ENCODE data around the gene NET1. TPM values are rescaled to one million over a fixed set of nuclear protein-coding genes. Genes with fewer than 3 reads are reported as not detected.
A peak's percentile ranks its signal among the peaks of the same experiment; 100 is the strongest.

The NET1 gene
- total RNA-seq, 6 experiments from 2014 or later = 23.0 to 64.5 (median 38.5) TPM

- Histone ChIP-seq H3K9me3 (no peaks in the 10 kb centered on the region), H3K4me3 (no peak overlapping the region), H3K36me3 (no peaks in the 10 kb centered on the region), H3K27ac (no peak overlapping the region), H3K4me1 (peaks cover 0 to 10% (median 5%) of the 10 kb centered on the region in 4 donors), H3K27me3 (no peaks in the 10 kb centered on the region)
- 91% methylated on average over 5 of the region's 5 CpGs for WGBS (ENCODE audit: insufficient coverage, low coverage, low lambda C conversion rate, missing lambda C conversion rate)
- ATAC-seq (no peak), DNase-seq (no peak)
- TF ChIP-seq, protein P1, sequence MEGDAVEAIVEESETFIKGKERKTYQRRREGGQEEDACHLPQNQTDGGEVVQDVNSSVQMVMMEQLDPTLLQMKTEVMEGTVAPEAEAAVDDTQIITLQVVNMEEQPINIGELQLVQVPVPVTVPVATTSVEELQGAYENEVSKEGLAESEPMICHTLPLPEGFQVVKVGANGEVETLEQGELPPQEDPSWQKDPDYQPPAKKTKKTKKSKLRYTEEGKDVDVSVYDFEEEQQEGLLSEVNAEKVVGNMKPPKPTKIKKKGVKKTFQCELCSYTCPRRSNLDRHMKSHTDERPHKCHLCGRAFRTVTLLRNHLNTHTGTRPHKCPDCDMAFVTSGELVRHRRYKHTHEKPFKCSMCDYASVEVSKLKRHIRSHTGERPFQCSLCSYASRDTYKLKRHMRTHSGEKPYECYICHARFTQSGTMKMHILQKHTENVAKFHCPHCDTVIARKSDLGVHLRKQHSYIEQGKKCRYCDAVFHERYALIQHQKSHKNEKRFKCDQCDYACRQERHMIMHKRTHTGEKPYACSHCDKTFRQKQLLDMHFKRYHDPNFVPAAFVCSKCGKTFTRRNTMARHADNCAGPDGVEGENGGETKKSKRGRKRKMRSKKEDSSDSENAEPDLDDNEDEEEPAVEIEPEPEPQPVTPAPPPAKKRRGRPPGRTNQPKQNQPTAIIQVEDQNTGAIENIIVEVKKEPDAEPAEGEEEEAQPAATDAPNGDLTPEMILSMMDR (IDR thresholded peaks at IDR 0.05) = no peak
- TF ChIP-seq POLR2A (IDR thresholded peaks at IDR 0.05) = no peak
- intact Hi-C loops (cut with DNase I) = loop anchor here in 1 of 2 donors (10.0 kb wide), 1 partner anchor 180 kb away; no protein-coding TSS in a partner anchor
These were observed 32.6 kb downstream of the NET1 start for GRCh38 chr10:5445006-5445405.

GRCh38 chr10:5446390-5446926, 34.1 kb downstream of the NET1 start:
- peak; percentile 98 for TF ChIP-seq POLR2A (IDR thresholded peaks at IDR 0.05)
- TF ChIP-seq, protein P1 (IDR thresholded peaks at IDR 0.05) = no peak
- Histone ChIP-seq H3K27ac (peak overlapping the region; percentile 68 to 82 (median 82)), H3K4me3 (peak overlapping the region; percentile 57 to 64 (median 61)), H3K36me3 (peaks cover 0 to 1% (median 0%) of the 10 kb centered on the region in 4 donors), H3K9me3 (no peaks in the 10 kb centered on the region), H3K27me3 (no peaks in the 10 kb centered on the region), H3K4me1 (peaks cover 0 to 15% (median 5%) of the 10 kb centered on the region in 4 donors)
- WGBS (ENCODE audit: insufficient coverage, low coverage, low lambda C conversion rate, missing lambda C conversion rate) = 8% methylated on average over 20 of the region's 23 CpGs
- ATAC-seq (peak; percentile 89 to 95 (median 94)), DNase-seq (peak; percentile 95 to 97 (median 97))
- intact Hi-C loops (cut with DNase I) = loop anchor here in 1 of 2 donors (10.0 kb wide), 1 partner anchor 178 kb away; no protein-coding TSS in a partner anchor

- Histone ChIP-seq H3K4me1 (peaks cover 0 to 15% (median 5%) of the 10 kb centered on the region in 4 donors), H3K9me3 (no peaks in the 10 kb centered on the region), H3K4me3 (peak overlapping the region; percentile 57 to 64 (median 61)), H3K27me3 (no peaks in the 10 kb centered on the region), H3K36me3 (peaks cover 0 to 7% (median 2%) of the 10 kb centered on the region in 4 donors), H3K27ac (peak overlapping the region; percentile 68 to 82 (median 82))
- ATAC-seq (peak in 2 of 4 donors; percentile 4 to 8), DNase-seq (no peak)
- no peak for TF ChIP-seq POLR2A (IDR thresholded peaks at IDR 0.05)
- TF ChIP-seq, protein P1 (IDR thresholded peaks at IDR 0.05) = no peak
- 12% methylated on average over 3 of the region's 3 CpGs for WGBS (ENCODE audit: insufficient coverage, low coverage, low lambda C conversion rate, missing lambda C conversion rate)
- intact Hi-C loops (cut with DNase I) = loop anchor here in 1 of 2 donors (10.0 kb wide), 1 partner anchor 178 kb away; no protein-coding TSS in a partner anchor
These were observed 34.7 kb downstream of the NET1 start for GRCh38 chr10:5447056-5447455.

DNA sequence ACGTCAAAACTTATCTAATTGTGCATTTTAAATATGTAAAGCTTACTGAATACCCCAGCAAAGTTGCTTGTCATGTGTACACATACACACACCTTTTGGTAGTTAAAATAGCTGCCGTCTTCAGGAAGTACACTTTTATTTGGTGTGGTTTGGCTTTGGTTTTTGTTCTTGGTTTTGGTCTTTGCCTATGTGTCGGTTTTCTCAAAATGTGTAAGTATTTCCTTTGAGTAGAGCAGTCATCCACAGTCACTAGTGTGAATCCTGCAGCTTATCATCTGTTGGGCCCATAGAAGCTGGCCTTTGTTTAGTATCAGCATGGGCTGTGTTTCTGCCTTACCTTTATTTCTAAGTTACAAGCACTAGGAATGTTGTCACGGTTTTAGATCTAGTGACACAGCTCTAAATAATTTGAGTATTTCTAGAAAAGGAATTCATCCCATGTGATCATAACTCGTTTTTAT, 35.3 kb downstream of the NET1 start:
- Histone ChIP-seq H3K4me3 (peak overlapping the region; percentile 57 to 64 (median 61)), H3K36me3 (peaks cover 0 to 13% (median 8%) of the 10 kb centered on the region in 4 donors), H3K27ac (peak overlapping the region; percentile 68 to 82 (median 82)), H3K4me1 (peaks cover 0 to 15% (median 5%) of the 10 kb centered on the region in 4 donors), H3K27me3 (no peaks in the 10 kb centered on the region), H3K9me3 (no peaks in the 10 kb centered on the region)
- intact Hi-C loops (cut with DNase I) = loop anchor here in 1 of 2 donors (10.0 kb wide), 1 partner anchor 177 kb away; no protein-coding TSS in a partner anchor
- ATAC-seq = peak; percentile 40 to 56 (median 51)
- 6% methylated on average over 5 of the region's 5 CpGs for WGBS (ENCODE audit: insufficient coverage, low coverage, low lambda C conversion rate, missing lambda C conversion rate)
- TF ChIP-seq, protein P1 (IDR thresholded peaks at IDR 0.05) = no peak
- no peak for TF ChIP-seq POLR2A (IDR thresholded peaks at IDR 0.05)
- no peak for DNase-seq
